Subcutaneous abdominal adipose tissue (tissue), 5 donors: ENCODE data around the gene ALK.

Experiments used
- H3K27ac ChIP-seq: one replicate; pipeline ENCODE4 v1.7.0; 2013; ENCODE audit warnings: low read depth, mild to moderate bottlenecking, inconsistent platforms, low read length, moderate library complexity
- H3K27me3 ChIP-seq, 5 donors: one replicate each; pipeline ENCODE4 v1.7.0; 2013; ENCODE audit warnings: low read length in 5 of 5, inconsistent platforms in 1 of 5; ENCODE audit not compliant: control insufficient read depth in 5 of 5, insufficient read depth in 4 of 5
- H3K36me3 ChIP-seq, 5 donors: one replicate each; pipeline ENCODE4 v1.7.0; 2013; ENCODE audit warnings: low read length in 5 of 5; ENCODE audit not compliant: control insufficient read depth in 5 of 5, insufficient read depth in 5 of 5
- H3K4me1 ChIP-seq, 5 donors: one replicate each; pipeline ENCODE4 v1.7.0; 2013; ENCODE audit warnings: low read length in 5 of 5, mild to moderate bottlenecking in 3 of 5, moderate library complexity in 1 of 5; ENCODE audit not compliant: control insufficient read depth in 5 of 5, insufficient read depth in 5 of 5
- H3K4me3 ChIP-seq, 5 donors: one replicate each; pipeline ENCODE4 v1.7.0; 2013; ENCODE audit warnings: low read length in 5 of 5, low read depth in 1 of 5
- H3K9ac ChIP-seq, 5 donors: one replicate each; pipeline ENCODE4 v1.7.0; 2013; ENCODE audit warnings: low read length in 5 of 5, mild to moderate bottlenecking in 4 of 5, moderate library complexity in 3 of 5
- H3K9me3 ChIP-seq, 5 donors: one replicate each; pipeline ENCODE4 v1.7.0; 2013; ENCODE audit warnings: low read length in 5 of 5; ENCODE audit not compliant: control insufficient read depth in 5 of 5
- donor health status: healthy.
- donor health status: healthy.
- donor health status: healthy.
- donor health status: healthy.
- donor health status: healthy.

ALK gene

GRCh38 chr2:29697715-29698114, 223.7 kb downstream of the ALK start:
- no peak overlapping the region for H3K9ac ChIP-seq
- no peaks in the 10 kb centered on the region for H3K4me1 ChIP-seq
- no peak overlapping the region for H3K4me3 ChIP-seq
- no peaks in the 10 kb centered on the region for H3K27me3 ChIP-seq
- no peaks in the 10 kb centered on the region for H3K36me3 ChIP-seq
- no peaks in the 10 kb centered on the region for H3K9me3 ChIP-seq
- H3K27ac ChIP-seq = no peak overlapping the region

GRCh38 chr2:29697181-29697580, 224.2 kb downstream of the ALK start:
- Histone ChIP-seq H3K36me3 (no peaks in the 10 kb centered on the region), H3K27me3 (no peaks in the 10 kb centered on the region), H3K9me3 (peaks cover 0 to 1% (median 0%) of the 10 kb centered on the region in 5 donors), H3K27ac (no peak overlapping the region), H3K4me3 (no peak overlapping the region), H3K4me1 (no peaks in the 10 kb centered on the region), H3K9ac (no peak overlapping the region)

- Histone ChIP-seq H3K27ac (no peak overlapping the region), H3K4me1 (no peaks in the 10 kb centered on the region), H3K4me3 (no peak overlapping the region), H3K9ac (no peak overlapping the region), H3K36me3 (no peaks in the 10 kb centered on the region), H3K27me3 (no peaks in the 10 kb centered on the region), H3K9me3 (peaks cover 0 to 4% (median 0%) of the 10 kb centered on the region in 5 donors)
Observed at GRCh38 chr2:29694741-29695140, 226.6 kb downstream of the ALK start.

- Histone ChIP-seq H3K4me1 (no peaks in the 10 kb centered on the region), H3K9ac (no peak overlapping the region), H3K36me3 (no peaks in the 10 kb centered on the region), H3K9me3 (peaks cover 0 to 4% (median 0%) of the 10 kb centered on the region in 5 donors), H3K4me3 (no peak overlapping the region), H3K27me3 (no peaks in the 10 kb centered on the region), H3K27ac (no peak overlapping the region)
Observed at GRCh38 chr2:29691391-29691950, 229.9 kb downstream of the ALK start.

- no peaks in the 10 kb centered on the region for H3K4me1 ChIP-seq
- no peak overlapping the region for H3K4me3 ChIP-seq
- H3K36me3 ChIP-seq = no peaks in the 10 kb centered on the region
- peaks cover 0 to 4% (median 0%) of the 10 kb centered on the region in 5 donors for H3K9me3 ChIP-seq
- H3K27ac ChIP-seq = no peak overlapping the region
- no peaks in the 10 kb centered on the region for H3K27me3 ChIP-seq
- H3K9ac ChIP-seq = no peak overlapping the region
Observed at GRCh38 chr2:29689666-29690065, 231.7 kb downstream of the ALK start.

GRCh38 chr2:29688429-29688828, 233.0 kb downstream of the ALK start:
- Histone ChIP-seq H3K36me3 (no peaks in the 10 kb centered on the region), H3K4me3 (no peak overlapping the region), H3K4me1 (no peaks in the 10 kb centered on the region), H3K9me3 (peaks cover 0 to 4% (median 0%) of the 10 kb centered on the region in 5 donors), H3K27me3 (no peaks in the 10 kb centered on the region), H3K27ac (no peak overlapping the region), H3K9ac (no peak overlapping the region)

- no peaks in the 10 kb centered on the region for H3K27me3 ChIP-seq
- H3K4me3 ChIP-seq = no peak overlapping the region
- H3K4me1 ChIP-seq = no peaks in the 10 kb centered on the region
- H3K9ac ChIP-seq = no peak overlapping the region
- H3K36me3 ChIP-seq = no peaks in the 10 kb centered on the region
- peaks cover 0 to 3% (median 0%) of the 10 kb centered on the region in 5 donors for H3K9me3 ChIP-seq
- H3K27ac ChIP-seq = no peak overlapping the region
Observed at GRCh38 chr2:29687121-29687520, 234.3 kb downstream of the ALK start.

GRCh38 chr2:29676886-29677453, 244.4 kb downstream of the ALK start:
- Histone ChIP-seq H3K4me3 (no peak overlapping the region), H3K9ac (no peak overlapping the region), H3K27ac (no peak overlapping the region), H3K36me3 (no peaks in the 10 kb centered on the region), H3K27me3 (no peaks in the 10 kb centered on the region), H3K9me3 (no peaks in the 10 kb centered on the region), H3K4me1 (no peaks in the 10 kb centered on the region)

GRCh38 chr2:29664578-29664977, 256.8 kb downstream of the ALK start:
- H3K4me3 ChIP-seq = no peak overlapping the region
- H3K9me3 ChIP-seq = peaks cover 0 to 8% (median 0%) of the 10 kb centered on the region in 5 donors
- no peaks in the 10 kb centered on the region for H3K27me3 ChIP-seq
- H3K27ac ChIP-seq = no peak overlapping the region
- H3K9ac ChIP-seq = no peak overlapping the region
- H3K4me1 ChIP-seq = no peaks in the 10 kb centered on the region
- H3K36me3 ChIP-seq = no peaks in the 10 kb centered on the region

GRCh38 chr2:29663268-29663667, 258.1 kb downstream of the ALK start:
- H3K9me3 ChIP-seq = peaks cover 0 to 4% (median 0%) of the 10 kb centered on the region in 5 donors
- no peak overlapping the region for H3K4me3 ChIP-seq
- H3K27ac ChIP-seq = no peak overlapping the region
- H3K27me3 ChIP-seq = no peaks in the 10 kb centered on the region
- no peaks in the 10 kb centered on the region for H3K36me3 ChIP-seq
- H3K4me1 ChIP-seq = no peaks in the 10 kb centered on the region
- no peak overlapping the region for H3K9ac ChIP-seq
